ENCODE results near the gene PCED1B.

The PCED1B gene

DNA sequence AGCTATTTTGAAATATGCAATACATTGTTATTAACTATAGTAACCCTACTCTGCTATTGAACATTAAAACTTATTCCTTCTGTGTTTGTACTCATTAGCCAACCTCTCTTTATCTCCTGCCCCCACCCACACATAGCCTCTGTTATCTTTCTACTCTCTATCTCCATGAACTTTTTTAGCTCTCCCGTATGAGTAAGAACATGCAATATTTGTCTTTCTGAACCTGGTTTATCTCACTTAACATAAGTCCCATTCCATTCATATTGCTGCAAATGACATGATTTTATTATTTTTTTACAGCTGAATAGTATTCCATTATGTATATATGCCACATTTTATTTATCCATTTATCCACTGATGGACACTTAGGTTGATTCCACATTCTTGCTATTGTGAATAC lies 79.4 kb downstream of the PCED1B start:
- POLR2A ChIA-PET: no interaction called here
- H3K9me3 ChIP-seq (ENCODE audit: control insufficient read depth, insufficient read depth, low read depth, low read length): no peaks in the 10 kb centered on the region
- CTCF ChIA-PET: no interaction called here
- no peaks in the 10 kb centered on the region for H3K36me3 ChIP-seq (ENCODE audit: control insufficient read depth in 2 of 2, insufficient read depth in 1 of 2, low read length in 2 of 2)
- no peaks in the 10 kb centered on the region for H3K4me1 ChIP-seq (ENCODE audit: control insufficient read depth, insufficient read depth, low read length)
- TF ChIP-seq ZBTB6 (tag by site-specific recombination; IDR thresholded peaks at IDR 0.05) (no peak), ZNF48 (tag by site-specific recombination; IDR thresholded peaks at IDR 0.05) (no peak), ZNF266 (tag by site-specific recombination; IDR thresholded peaks at IDR 0.05; ENCODE audit: low read depth) (no peak), ZNF148 (tag by site-specific recombination; IDR thresholded peaks at IDR 0.05; ENCODE audit: borderline replicate concordance) (no peak), ZNF571 (tag by site-specific recombination; IDR thresholded peaks at IDR 0.05) (no peak)
- TF ChIP-seq, protein P1, sequence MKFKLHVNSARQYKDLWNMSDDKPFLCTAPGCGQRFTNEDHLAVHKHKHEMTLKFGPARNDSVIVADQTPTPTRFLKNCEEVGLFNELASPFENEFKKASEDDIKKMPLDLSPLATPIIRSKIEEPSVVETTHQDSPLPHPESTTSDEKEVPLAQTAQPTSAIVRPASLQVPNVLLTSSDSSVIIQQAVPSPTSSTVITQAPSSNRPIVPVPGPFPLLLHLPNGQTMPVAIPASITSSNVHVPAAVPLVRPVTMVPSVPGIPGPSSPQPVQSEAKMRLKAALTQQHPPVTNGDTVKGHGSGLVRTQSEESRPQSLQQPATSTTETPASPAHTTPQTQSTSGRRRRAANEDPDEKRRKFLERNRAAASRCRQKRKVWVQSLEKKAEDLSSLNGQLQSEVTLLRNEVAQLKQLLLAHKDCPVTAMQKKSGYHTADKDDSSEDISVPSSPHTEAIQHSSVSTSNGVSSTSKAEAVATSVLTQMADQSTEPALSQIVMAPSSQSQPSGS (tag by site-specific recombination; IDR thresholded peaks at IDR 0.05; ENCODE audit: low read depth): no peak
- H3K4me3 ChIP-seq (ENCODE audit: low read depth, low read length): no peak overlapping the region
- H3K27ac ChIP-seq (ENCODE audit: extremely low read depth, low read depth, low read length): no peak overlapping the region

- ChIA-PET CTCF (no interaction called here), POLR2A (no interaction called here)
- Histone ChIP-seq H3K4me3 (ENCODE audit: low read depth, low read length) (no peak overlapping the region), H3K36me3 (ENCODE audit: control insufficient read depth in 2 of 2, insufficient read depth in 1 of 2, low read length in 2 of 2) (no peaks in the 10 kb centered on the region), H3K9me3 (ENCODE audit: control insufficient read depth, insufficient read depth, low read depth, low read length) (no peaks in the 10 kb centered on the region), H3K4me1 (ENCODE audit: control insufficient read depth, insufficient read depth, low read length) (no peaks in the 10 kb centered on the region), H3K27ac (ENCODE audit: extremely low read depth, low read depth, low read length) (no peak overlapping the region)
- TF ChIP-seq, protein P2, sequence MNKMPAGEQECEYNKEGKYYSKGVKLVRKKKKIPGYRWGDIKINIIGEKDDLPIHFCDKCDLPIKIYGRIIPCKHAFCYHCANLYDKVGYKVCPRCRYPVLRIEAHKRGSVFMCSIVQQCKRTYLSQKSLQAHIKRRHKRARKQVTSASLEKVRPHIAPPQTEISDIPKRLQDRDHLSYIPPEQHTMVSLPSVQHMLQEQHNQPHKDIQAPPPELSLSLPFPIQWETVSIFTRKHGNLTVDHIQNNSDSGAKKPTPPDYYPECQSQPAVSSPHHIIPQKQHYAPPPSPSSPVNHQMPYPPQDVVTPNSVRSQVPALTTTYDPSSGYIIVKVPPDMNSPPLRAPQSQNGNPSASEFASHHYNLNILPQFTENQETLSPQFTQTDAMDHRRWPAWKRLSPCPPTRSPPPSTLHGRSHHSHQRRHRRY (tag by site-specific recombination; IDR thresholded peaks at IDR 0.05): no peak
- TF ChIP-seq, protein P3, sequence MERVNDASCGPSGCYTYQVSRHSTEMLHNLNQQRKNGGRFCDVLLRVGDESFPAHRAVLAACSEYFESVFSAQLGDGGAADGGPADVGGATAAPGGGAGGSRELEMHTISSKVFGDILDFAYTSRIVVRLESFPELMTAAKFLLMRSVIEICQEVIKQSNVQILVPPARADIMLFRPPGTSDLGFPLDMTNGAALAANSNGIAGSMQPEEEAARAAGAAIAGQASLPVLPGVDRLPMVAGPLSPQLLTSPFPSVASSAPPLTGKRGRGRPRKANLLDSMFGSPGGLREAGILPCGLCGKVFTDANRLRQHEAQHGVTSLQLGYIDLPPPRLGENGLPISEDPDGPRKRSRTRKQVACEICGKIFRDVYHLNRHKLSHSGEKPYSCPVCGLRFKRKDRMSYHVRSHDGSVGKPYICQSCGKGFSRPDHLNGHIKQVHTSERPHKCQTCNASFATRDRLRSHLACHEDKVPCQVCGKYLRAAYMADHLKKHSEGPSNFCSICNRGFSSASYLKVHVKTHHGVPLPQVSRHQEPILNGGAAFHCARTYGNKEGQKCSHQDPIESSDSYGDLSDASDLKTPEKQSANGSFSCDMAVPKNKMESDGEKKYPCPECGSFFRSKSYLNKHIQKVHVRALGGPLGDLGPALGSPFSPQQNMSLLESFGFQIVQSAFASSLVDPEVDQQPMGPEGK (tag by site-specific recombination; IDR thresholded peaks at IDR 0.05): no peak
- TF ChIP-seq ZNF221 (tag by site-specific recombination; IDR thresholded peaks at IDR 0.05; ENCODE audit: borderline replicate concordance) (no peak), MYNN (tag by site-specific recombination; IDR thresholded peaks at IDR 0.05; ENCODE audit: borderline replicate concordance) (no peak), ZNF48 (tag by site-specific recombination; IDR thresholded peaks at IDR 0.05) (no peak)
Measured at GRCh38 chr12:47159348-47159747, 79.9 kb downstream of the PCED1B start.

- Histone ChIP-seq H3K9me3 (ENCODE audit: control insufficient read depth, insufficient read depth, low read depth, low read length) (no peaks in the 10 kb centered on the region), H3K4me1 (ENCODE audit: control insufficient read depth, insufficient read depth, low read length) (no peaks in the 10 kb centered on the region), H3K27ac (ENCODE audit: extremely low read depth, low read depth, low read length) (no peak overlapping the region), H3K4me3 (ENCODE audit: low read depth, low read length) (no peak overlapping the region), H3K36me3 (ENCODE audit: control insufficient read depth in 2 of 2, insufficient read depth in 1 of 2, low read length in 2 of 2) (no peaks in the 10 kb centered on the region)
- POLR2A ChIA-PET: no interaction called here
- CTCF ChIA-PET: interaction anchor here (1.0 kb wide), 1 partner anchor 126 kb away, joined by 3 read pairs; no protein-coding TSS in a partner anchor
- no peak for TF ChIP-seq ZNF266 (tag by site-specific recombination; IDR thresholded peaks at IDR 0.05; ENCODE audit: low read depth)
- no peak for TF ChIP-seq ZNF302 (tag by site-specific recombination; IDR thresholded peaks at IDR 0.05; ENCODE audit: low read depth)
Measured at GRCh38 chr12:47160316-47161244, 81.2 kb downstream of the PCED1B start.

Measured in HEK293 (cell line).